Testis (tissue), 2 donors: ENCODE measurements around the gene PPP2R5B.

Experiments
- CTCF ChIP-seq, 3 experiments: fragments of 450-650 bp in 2 of 3; fragments of 200-600 bp in 1 of 3; sonication (generic) in 1 of 3; IDR thresholded peaks; one replicate each; pipeline ENCODE4 v1.5.1; 2016 to 2019; ENCODE audit warnings: antibody characterized with exemption in 3 of 3, mild to moderate bottlenecking in 2 of 3, moderate library complexity in 1 of 3
- POLR2A ChIP-seq: fragments of 450-650 bp; IDR thresholded peaks from one replicate; pipeline ENCODE4 v1.6.1; 2017; ENCODE audit warnings: antibody characterized with exemption, mild to moderate bottlenecking, moderate library complexity

GRCh38 chr11:64967375-64967774 lies 42.9 kb downstream of the PPP2R5B start:
- TF ChIP-seq CTCF (IDR thresholded peaks at IDR 0.05), result no peak
- no peak for TF ChIP-seq POLR2A
